Activated naive CD8-positive, alpha-beta T cell (primary cell): Measurements from ENCODE around the gene ANGPTL4.

ENCODE experiments used
- H3K27ac Mint-ChIP-seq: one replicate; pipeline ENCODE4 v1.8.0; 2021; ENCODE audit warnings: mixed read lengths
- H3K27me3 Mint-ChIP-seq: one replicate; pipeline ENCODE4 v1.8.0; 2021; ENCODE audit warnings: mixed read lengths
- H3K36me3 Mint-ChIP-seq: one replicate; pipeline ENCODE4 v1.8.0; 2021; ENCODE audit warnings: mixed read lengths
- H3K4me1 Mint-ChIP-seq: one replicate; pipeline ENCODE4 v1.8.0; 2021; ENCODE audit warnings: low read depth, mixed read lengths
- H3K4me3 Mint-ChIP-seq: one replicate; pipeline ENCODE4 v1.8.0; 2021; ENCODE audit warnings: mild to moderate bottlenecking, mixed read lengths
- H3K9me3 Mint-ChIP-seq: one replicate; pipeline ENCODE4 v1.8.0; 2021; ENCODE audit warnings: low read depth, mixed read lengths

The ANGPTL4 gene

GRCh38 chr19:8388612-8388958 is 24.6 kb downstream of the ANGPTL4 start:
- no peak overlapping the region for H3K27ac Mint-ChIP-seq
- H3K4me1 Mint-ChIP-seq: peaks cover 21% of the 10 kb centered on the region
- no peaks in the 10 kb centered on the region for H3K27me3 Mint-ChIP-seq
- peak overlapping the region; percentile 23 for H3K4me3 Mint-ChIP-seq
- H3K9me3 Mint-ChIP-seq: no peaks in the 10 kb centered on the region
- H3K36me3 Mint-ChIP-seq: peaks cover 4% of the 10 kb centered on the region

GRCh38 chr19:8389891-8390616 is 26.1 kb downstream of the ANGPTL4 start, which contains the start of gene RAB11B:
RAB11B (plus strand) TSS chr19:8390360; CDS start chr19:8390417, 57 bp downstream.
- no peaks in the 10 kb centered on the region for H3K9me3 Mint-ChIP-seq
- no peaks in the 10 kb centered on the region for H3K27me3 Mint-ChIP-seq

GRCh38 chr19:8390617-8390981 is 26.6 kb downstream of the ANGPTL4 start:
- Mint-ChIP-seq H3K27ac (peak overlapping the region; percentile 41), H3K9me3 (no peaks in the 10 kb centered on the region), H3K36me3 (peaks cover 4% of the 10 kb centered on the region), H3K27me3 (no peaks in the 10 kb centered on the region), H3K4me1 (peaks cover 25% of the 10 kb centered on the region), H3K4me3 (peak overlapping the region; percentile 79)

More at GRCh38 chr19:8389891-8390616, 26.1 kb downstream of the ANGPTL4 start, which contains the start of gene RAB11B:
- H3K4me1 Mint-ChIP-seq: peaks cover 25% of the 10 kb centered on the region
- peak within 1 kb of the TSS; percentile 92 for H3K27ac Mint-ChIP-seq
- peak within 1 kb of the TSS; percentile 92 for H3K4me3 Mint-ChIP-seq
- H3K36me3 Mint-ChIP-seq: peaks cover 4% of the 10 kb centered on the region

- Mint-ChIP-seq H3K36me3 (peaks cover 4% of the 10 kb centered on the region), H3K4me3 (peak overlapping the region; percentile 79), H3K27me3 (no peaks in the 10 kb centered on the region), H3K27ac (no peak overlapping the region), H3K4me1 (peaks cover 30% of the 10 kb centered on the region), H3K9me3 (no peaks in the 10 kb centered on the region)
Measured at GRCh38 chr19:8391198-8392016, 27.5 kb downstream of the ANGPTL4 start.

- Mint-ChIP-seq H3K27ac (no peak overlapping the region), H3K36me3 (no peaks in the 10 kb centered on the region), H3K4me3 (peak overlapping the region; percentile 66)
Measured at GRCh38 chr19:8392017-8392591, 28.1 kb downstream of the ANGPTL4 start.

GRCh38 chr19:8393192-8393870 is 29.4 kb downstream of the ANGPTL4 start:
- Mint-ChIP-seq H3K27ac (no peak overlapping the region), H3K36me3 (no peaks in the 10 kb centered on the region), H3K9me3 (no peaks in the 10 kb centered on the region), H3K27me3 (no peaks in the 10 kb centered on the region), H3K4me3 (peak overlapping the region; percentile 23), H3K4me1 (peaks cover 37% of the 10 kb centered on the region)

More at GRCh38 chr19:8392017-8392591, 28.1 kb downstream of the ANGPTL4 start:
- Mint-ChIP-seq H3K9me3 (no peaks in the 10 kb centered on the region), H3K27me3 (no peaks in the 10 kb centered on the region), H3K4me1 (peaks cover 35% of the 10 kb centered on the region)

- H3K9me3 Mint-ChIP-seq: no peaks in the 10 kb centered on the region
- H3K27me3 Mint-ChIP-seq: no peaks in the 10 kb centered on the region
Measured at GRCh38 chr19:8393871-8394250, 29.9 kb downstream of the ANGPTL4 start.

GRCh38 chr19:8395621-8396082 is 31.7 kb downstream of the ANGPTL4 start:
- H3K4me3 Mint-ChIP-seq: no peak overlapping the region
- no peak overlapping the region for H3K27ac Mint-ChIP-seq
- H3K9me3 Mint-ChIP-seq: no peaks in the 10 kb centered on the region
- peaks cover 34% of the 10 kb centered on the region for H3K4me1 Mint-ChIP-seq
- H3K36me3 Mint-ChIP-seq: no peaks in the 10 kb centered on the region
- H3K27me3 Mint-ChIP-seq: no peaks in the 10 kb centered on the region

More at GRCh38 chr19:8393871-8394250, 29.9 kb downstream of the ANGPTL4 start:
- Mint-ChIP-seq H3K27ac (no peak overlapping the region), H3K36me3 (no peaks in the 10 kb centered on the region), H3K4me3 (no peak overlapping the region), H3K4me1 (peaks cover 38% of the 10 kb centered on the region)

GRCh38 chr19:8396185-8396562 is 32.2 kb downstream of the ANGPTL4 start:
- no peak overlapping the region for H3K27ac Mint-ChIP-seq
- no peak overlapping the region for H3K4me3 Mint-ChIP-seq
- peaks cover 30% of the 10 kb centered on the region for H3K4me1 Mint-ChIP-seq
- no peaks in the 10 kb centered on the region for H3K9me3 Mint-ChIP-seq
- no peaks in the 10 kb centered on the region for H3K36me3 Mint-ChIP-seq
- H3K27me3 Mint-ChIP-seq: no peaks in the 10 kb centered on the region

- Mint-ChIP-seq H3K27ac (no peak overlapping the region), H3K27me3 (no peaks in the 10 kb centered on the region), H3K4me1 (peaks cover 28% of the 10 kb centered on the region), H3K36me3 (no peaks in the 10 kb centered on the region), H3K9me3 (no peaks in the 10 kb centered on the region), H3K4me3 (no peak overlapping the region)
Measured at GRCh38 chr19:8396563-8397203, 32.7 kb downstream of the ANGPTL4 start.

- no peaks in the 10 kb centered on the region for H3K9me3 Mint-ChIP-seq
- H3K4me3 Mint-ChIP-seq: no peak overlapping the region
- peak overlapping the region; percentile 28 for H3K27ac Mint-ChIP-seq
- H3K4me1 Mint-ChIP-seq: peaks cover 23% of the 10 kb centered on the region
- no peaks in the 10 kb centered on the region for H3K27me3 Mint-ChIP-seq
- H3K36me3 Mint-ChIP-seq: no peaks in the 10 kb centered on the region
Measured at GRCh38 chr19:8397271-8397670, 33.3 kb downstream of the ANGPTL4 start.

- Mint-ChIP-seq H3K27ac (no peak overlapping the region), H3K9me3 (no peaks in the 10 kb centered on the region)
Measured at GRCh38 chr19:8397746-8398310, 33.9 kb downstream of the ANGPTL4 start.

GRCh38 chr19:8398311-8398771 is 34.4 kb downstream of the ANGPTL4 start:
- no peaks in the 10 kb centered on the region for H3K9me3 Mint-ChIP-seq
- H3K36me3 Mint-ChIP-seq: no peaks in the 10 kb centered on the region
- H3K27ac Mint-ChIP-seq: no peak overlapping the region
- no peak overlapping the region for H3K4me3 Mint-ChIP-seq
- no peaks in the 10 kb centered on the region for H3K27me3 Mint-ChIP-seq
- H3K4me1 Mint-ChIP-seq: peaks cover 18% of the 10 kb centered on the region

More at GRCh38 chr19:8397746-8398310, 33.9 kb downstream of the ANGPTL4 start:
- Mint-ChIP-seq H3K4me1 (peaks cover 22% of the 10 kb centered on the region), H3K36me3 (no peaks in the 10 kb centered on the region), H3K4me3 (no peak overlapping the region), H3K27me3 (no peaks in the 10 kb centered on the region)

GRCh38 chr19:8399681-8400188 is 35.8 kb downstream of the ANGPTL4 start:
- H3K27ac Mint-ChIP-seq: no peak overlapping the region
- no peak overlapping the region for H3K4me3 Mint-ChIP-seq
- no peaks in the 10 kb centered on the region for H3K27me3 Mint-ChIP-seq
- no peaks in the 10 kb centered on the region for H3K36me3 Mint-ChIP-seq
- H3K9me3 Mint-ChIP-seq: no peaks in the 10 kb centered on the region
- H3K4me1 Mint-ChIP-seq: peaks cover 15% of the 10 kb centered on the region
